ENCODE results near the gene ELP4. TPM values are rescaled to one million over a fixed set of nuclear protein-coding genes. Genes with fewer than 3 reads are reported as not detected.
A peak's percentile ranks its signal among the peaks of the same experiment; 100 is the strongest.
"Not testable (repeated sequence)": the region's sequence is repeated elsewhere in the genome, so short reads cannot be mapped to it uniquely, and the experiment has no call there.

ELP4 gene
- 13.0 and 27.8 TPM in 2 replicates for total RNA-seq (2014; rRNA removed; shearing (Covaris generic); ENCODE audit: low replicate concordance)

- no peaks in the 10 kb centered on the region for H3K27me3 ChIP-seq
- H3K4me3 ChIP-seq = peak within 1 kb of the TSS; percentile 76
- DNase-seq = peak; percentile 91
- H3K9me3 ChIP-seq = no peaks in the 10 kb centered on the region
- no peaks in the 10 kb centered on the region for H3K36me3 ChIP-seq
These were observed at the start of gene ELP4, which contains the start of gene IMMP1L for GRCh38 chr11:31509429-31510345. Gene ELP4 (plus strand): TSS chr11:31509767. CDS start chr11:31509785, 18 bp downstream. Gene IMMP1L (minus strand): TSS chr11:31509622. CDS start chr11:31463276, 46,346 bp downstream.

- H3K36me3 ChIP-seq = no peaks in the 10 kb centered on the region
- no peak overlapping the region for H3K4me3 ChIP-seq
- H3K9me3 ChIP-seq = peaks cover 7% of the 10 kb centered on the region
- H3K27me3 ChIP-seq = no peaks in the 10 kb centered on the region
- no peak for DNase-seq
These were observed 45.1 kb upstream of the ELP4 start for GRCh38 chr11:31464436-31464835.

GRCh38 chr11:31474083-31474482, 35.5 kb upstream of the ELP4 start:
- Histone ChIP-seq H3K9me3 (no peaks in the 10 kb centered on the region), H3K36me3 (no peaks in the 10 kb centered on the region), H3K4me3 (no peak overlapping the region), H3K27me3 (no peaks in the 10 kb centered on the region)
- DNase-seq = no peak

GRCh38 chr11:31477528-31478222, 31.9 kb upstream of the ELP4 start:
- H3K27me3 ChIP-seq = no peaks in the 10 kb centered on the region
- no peak overlapping the region for H3K4me3 ChIP-seq
- no peaks in the 10 kb centered on the region for H3K9me3 ChIP-seq
- DNase-seq = no peak
- H3K36me3 ChIP-seq = no peaks in the 10 kb centered on the region

- Histone ChIP-seq H3K36me3 (no peaks in the 10 kb centered on the region), H3K27me3 (no peaks in the 10 kb centered on the region)
- DNase-seq = no peak
These were observed 31.4 kb upstream of the ELP4 start for GRCh38 chr11:31478223-31478590.

GRCh38 chr11:31479066-31479465, 30.5 kb upstream of the ELP4 start:
- no peaks in the 10 kb centered on the region for H3K27me3 ChIP-seq
- no peaks in the 10 kb centered on the region for H3K36me3 ChIP-seq
- DNase-seq = no peak
- H3K4me3 ChIP-seq = no peak overlapping the region
- H3K9me3 ChIP-seq = no peaks in the 10 kb centered on the region

More at GRCh38 chr11:31478223-31478590, 31.4 kb upstream of the ELP4 start:
- no peaks in the 10 kb centered on the region for H3K9me3 ChIP-seq
- H3K4me3 ChIP-seq = no peak overlapping the region

- H3K27me3 ChIP-seq = no peaks in the 10 kb centered on the region
- no peak for DNase-seq
- no peaks in the 10 kb centered on the region for H3K9me3 ChIP-seq
- H3K36me3 ChIP-seq = no peaks in the 10 kb centered on the region
- no peak overlapping the region for H3K4me3 ChIP-seq
These were observed 28.6 kb upstream of the ELP4 start for GRCh38 chr11:31480930-31481329.

- Histone ChIP-seq H3K36me3 (no peaks in the 10 kb centered on the region), H3K27me3 (no peaks in the 10 kb centered on the region), H3K4me3 (no peak overlapping the region), H3K9me3 (no peaks in the 10 kb centered on the region)
- DNase-seq = no peak
These were observed 25.1 kb upstream of the ELP4 start for GRCh38 chr11:31484497-31484896.

- no peaks in the 10 kb centered on the region for H3K36me3 ChIP-seq
- no peak for DNase-seq
- H3K27me3 ChIP-seq = no peaks in the 10 kb centered on the region
- H3K9me3 ChIP-seq = no peaks in the 10 kb centered on the region
- no peak overlapping the region for H3K4me3 ChIP-seq
These were observed 21.7 kb upstream of the ELP4 start for GRCh38 chr11:31487848-31488247.

GRCh38 chr11:31492320-31492913, 17.1 kb upstream of the ELP4 start:
- peak; percentile 0 for DNase-seq

GRCh38 chr11:31493235-31493634, 16.3 kb upstream of the ELP4 start:
- Histone ChIP-seq H3K9me3 (no peaks in the 10 kb centered on the region), H3K27me3 (no peaks in the 10 kb centered on the region), H3K4me3 (no peak overlapping the region), H3K36me3 (no peaks in the 10 kb centered on the region; the same call in 1 of the 2 replicates)
- DNase-seq = no peak

More at GRCh38 chr11:31492320-31492913, 17.1 kb upstream of the ELP4 start:
- H3K36me3 ChIP-seq = no peaks in the 10 kb centered on the region; the same call in 1 of the 2 replicates
- H3K27me3 ChIP-seq = no peaks in the 10 kb centered on the region
- H3K9me3 ChIP-seq = no peaks in the 10 kb centered on the region
- no peak overlapping the region for H3K4me3 ChIP-seq

- H3K27me3 ChIP-seq, H3K4me3 ChIP-seq, H3K9me3 ChIP-seq, H3K36me3 ChIP-seq, DNase-seq: not testable (repeated sequence)
These were observed 15.8 kb upstream of the ELP4 start for GRCh38 chr11:31493762-31494161.

- Histone ChIP-seq H3K9me3 (no peaks in the 10 kb centered on the region), H3K27me3 (no peaks in the 10 kb centered on the region), H3K36me3 (no peaks in the 10 kb centered on the region; the same call in 1 of the 2 replicates), H3K4me3 (no peak overlapping the region)
- no peak for DNase-seq
These were observed 9.9 kb upstream of the ELP4 start for GRCh38 chr11:31499576-31500178.

GRCh38 chr11:31500560-31500959, 9.0 kb upstream of the ELP4 start:
- no peak for DNase-seq
- no peaks in the 10 kb centered on the region for H3K36me3 ChIP-seq
- H3K27me3 ChIP-seq = no peaks in the 10 kb centered on the region

GRCh38 chr11:31509051-31509428, 527 bp upstream of the ELP4 start:
- H3K36me3 ChIP-seq = no peaks in the 10 kb centered on the region
- H3K9me3 ChIP-seq = no peaks in the 10 kb centered on the region
- H3K4me3 ChIP-seq = peak overlapping the region; percentile 76
- H3K27me3 ChIP-seq = no peaks in the 10 kb centered on the region
- DNase-seq = no peak

More at GRCh38 chr11:31500560-31500959, 9.0 kb upstream of the ELP4 start:
- no peaks in the 10 kb centered on the region for H3K9me3 ChIP-seq
- no peak overlapping the region for H3K4me3 ChIP-seq

- Histone ChIP-seq H3K4me3 (no peak overlapping the region), H3K27me3 (no peaks in the 10 kb centered on the region), H3K36me3 (no peaks in the 10 kb centered on the region), H3K9me3 (no peaks in the 10 kb centered on the region)
- no peak for DNase-seq
These were observed 2.5 kb downstream of the ELP4 start for GRCh38 chr11:31512117-31512516.
